CD14-positive monocyte (primary cell): ENCODE data around the gene CHTOP. TPM values are rescaled to one million over a fixed set of nuclear protein-coding genes. Genes with fewer than 3 reads are reported as not detected.

Experiments used
- DNase-seq, 3 donors: peaks; one replicate each; pipeline ENCODE4 v3.0.0-alpha.2; 2011 to 2022
- H2AFZ ChIP-seq: 2 replicates; pipeline ENCODE4 v1.6.0; 2012; ENCODE audit warnings: mild to moderate bottlenecking, low read depth, low read length, inconsistent platforms; ENCODE audit not compliant: insufficient read depth, poor library complexity, severe bottlenecking
- H3K27ac ChIP-seq, 2 donors: 1 replicate in 1 of 2; 2 replicates in 1 of 2; pipeline ENCODE4 v1.5.1; 2012 to 2013; ENCODE audit warnings: low read length in 2 of 2, control low read depth in 1 of 2, inconsistent platforms in 1 of 2, low read depth in 1 of 2, mild to moderate bottlenecking in 1 of 2
- H3K27me3 ChIP-seq, 2 donors: one replicate each; pipeline versions ENCODE4 v1.6.0 to v1.6.1; 2011 to 2013; ENCODE audit warnings: low read length in 2 of 2; ENCODE audit not compliant: control insufficient read depth in 2 of 2, insufficient read depth in 2 of 2
- H3K36me3 ChIP-seq, 2 donors: replicated peaks in 1 of 2; 1 replicate in 1 of 2; 2 replicates in 1 of 2; pipeline versions ENCODE4 v1.5.1 to v1.6.1; 2012 to 2013; ENCODE audit warnings: low read length in 2 of 2, control low read depth in 1 of 2, inconsistent platforms in 1 of 2, mild to moderate bottlenecking in 1 of 2; ENCODE audit not compliant: insufficient read depth in 2 of 2, control insufficient read depth in 1 of 2
- H3K4me1 ChIP-seq, 2 donors: 1 replicate in 1 of 2; 2 replicates in 1 of 2; pipeline versions ENCODE4 v1.5.1 to v1.6.1; 2012 to 2013; ENCODE audit warnings: low read length in 2 of 2, control low read depth in 1 of 2, inconsistent platforms in 1 of 2, mild to moderate bottlenecking in 1 of 2, moderate library complexity in 1 of 2; ENCODE audit not compliant: insufficient read depth in 2 of 2, control insufficient read depth in 1 of 2
- H3K4me2 ChIP-seq: replicated peaks from 2 replicates; pipeline ENCODE3; 2012; ENCODE audit warnings: low read length, moderate library complexity, mild to moderate bottlenecking; ENCODE audit not compliant: poor library complexity, severe bottlenecking; ENCODE audit errors: extremely low read depth
- H3K4me3 ChIP-seq, 3 experiments: fragments of 200-600 bp in 1 of 3; sonication (generic) in 1 of 3; replicated peaks in 1 of 3; 1 replicate in 2 of 3; 2 replicates in 1 of 3; pipeline ENCODE4 v1.5.1; 2011 to 2013; ENCODE audit warnings: low read length in 3 of 3, mild to moderate bottlenecking in 3 of 3, control low read depth in 2 of 3, low read depth in 2 of 3, inconsistent platforms in 1 of 3, moderate library complexity in 1 of 3
- H3K79me2 ChIP-seq: 2 replicates; pipeline ENCODE4 v1.6.0; 2012; ENCODE audit warnings: mild to moderate bottlenecking, control low read depth, inconsistent platforms, low read length, moderate library complexity; ENCODE audit not compliant: insufficient read depth
- H3K9ac ChIP-seq: 2 replicates; pipeline ENCODE4 v1.6.0; 2017; ENCODE audit warnings: low read length, mild to moderate bottlenecking; ENCODE audit not compliant: insufficient read depth, poor library complexity, severe bottlenecking
- H3K9me3 ChIP-seq, 2 donors: replicated peaks in 1 of 2; 1 replicate in 1 of 2; 2 replicates in 1 of 2; pipeline versions ENCODE4 v1.5.1 to v1.6.1; 2012 to 2013; ENCODE audit warnings: low read length in 2 of 2, control low read depth in 1 of 2; ENCODE audit not compliant: control insufficient read depth in 1 of 2, insufficient read depth in 1 of 2
- H4K20me1 ChIP-seq: 2 replicates; pipeline ENCODE4 v1.6.0; 2012; ENCODE audit warnings: mild to moderate bottlenecking, low read length, control low read depth, moderate library complexity; ENCODE audit not compliant: insufficient read depth
- H3K27ac Mint-ChIP-seq, 7 donors: one replicate each; pipeline ENCODE4 v1.8.0; 2020; ENCODE audit warnings: mild to moderate bottlenecking in 7 of 7, mixed read lengths in 7 of 7, moderate library complexity in 6 of 7, inconsistent platforms in 2 of 7
- H3K27me3 Mint-ChIP-seq, 3 donors: one replicate each; pipeline ENCODE4 v1.8.0; 2021 to 2022; ENCODE audit warnings: low read depth in 3 of 3, mild to moderate bottlenecking in 3 of 3, mixed read lengths in 3 of 3, moderate library complexity in 3 of 3, inconsistent platforms in 1 of 3
- H3K36me3 Mint-ChIP-seq, 2 donors: one replicate each; pipeline ENCODE4 v1.8.0; 2020; ENCODE audit warnings: mixed read lengths in 2 of 2, inconsistent platforms in 1 of 2, mild to moderate bottlenecking in 1 of 2
- H3K4me1 Mint-ChIP-seq: one replicate; pipeline ENCODE4 v1.8.0; 2020; ENCODE audit warnings: mild to moderate bottlenecking, mixed read lengths
- H3K4me3 Mint-ChIP-seq, 2 donors: one replicate each; pipeline ENCODE4 v1.8.0; 2020; ENCODE audit warnings: mild to moderate bottlenecking in 2 of 2, mixed read lengths in 2 of 2, moderate library complexity in 1 of 2
- H3K9me3 Mint-ChIP-seq, 7 donors: one replicate each; pipeline ENCODE4 v1.8.0; 2020 to 2022; ENCODE audit warnings: mixed read lengths in 7 of 7, mild to moderate bottlenecking in 6 of 7, moderate library complexity in 6 of 7, inconsistent platforms in 2 of 7
- CTCF ChIP-seq: fragments of 200-600 bp; IDR thresholded peaks from one replicate; pipeline ENCODE4 v1.8.0; 2022; ENCODE audit warnings: antibody characterized with exemption, mild to moderate bottlenecking
- WGBS: methylation state at CpG from one replicate; pipeline ENCODE4 v1.1.5; 2013; ENCODE audit warnings: missing lambda C conversion rate; ENCODE audit not compliant: insufficient coverage; 5-methylcytosine and 5-hydroxymethylcytosine counted together
- intact Hi-C, 2 donors: fragments of 100-400 bp; cut with micrococcal nuclease; formaldehyde crosslinking; loops; one replicate each; pipeline versions ENCODE4 v1.15.0 to v1.15.1; 2023
- polyA plus RNA-seq, 3 donors: library from polyadenylated mRNA; depleted of rRNA in 1 of 3; unstranded in 2 of 3; stranded (reverse) in 1 of 3; fragments of 300-500 nt in 2 of 3; fragments of >200 nt in 1 of 3; fragmentation: Illumina TruSeq in 2 of 3; gene quantifications; 1 replicate in 2 of 3; 2 replicates in 1 of 3; pipeline ENCODE4 v1.2.3, GENCODE V29; 2012 to 2021

Gene CHTOP
- polyA plus RNA-seq, 3 donors, result 28.1 to 56.2 (median 38.2) TPM

GRCh38 chr1:153631047-153632022, 2.5 kb upstream of the CHTOP start:
- Histone ChIP-seq H4K20me1 (peaks cover 20% of the 10 kb centered on the region), H3K27me3 (peaks cover 0 to 1% of the 10 kb centered on the region in 2 donors), H3K36me3 (peaks cover 6% of the 10 kb centered on the region in 2 donors), H3K9ac (no peak overlapping the region), H3K4me1 (peaks cover 34 to 54% of the 10 kb centered on the region in 2 donors), H3K27ac (no peak overlapping the region), H3K9me3 (no peaks in the 10 kb centered on the region), H2AFZ (no peak overlapping the region), H3K4me3 (no peak overlapping the region), H3K4me2 (no peak overlapping the region), H3K79me2 (peaks cover 23% of the 10 kb centered on the region)
- Mint-ChIP-seq H3K27me3 (peaks cover 8 to 11% (median 9%) of the 10 kb centered on the region in 3 donors), H3K36me3 (peaks cover 4 to 12% of the 10 kb centered on the region in 2 donors), H3K9me3 (no peaks in the 10 kb centered on the region), H3K4me1 (peaks cover 53% of the 10 kb centered on the region), H3K4me3 (no peak overlapping the region), H3K27ac (peak overlapping the region in 5 of 7 donors; percentile 2 to 77 (median 65))
- DNase-seq, result no peak
- intact Hi-C loops, result loop anchor here (5.0 kb wide), 4 partner anchors 34 to 106 kb away; partner anchors contain the start of gene ILF2 (in 1 of the 2)
- 93% methylated on average over 2 of the region's 10 CpGs for WGBS
- TF ChIP-seq CTCF, result no peak

DNA sequence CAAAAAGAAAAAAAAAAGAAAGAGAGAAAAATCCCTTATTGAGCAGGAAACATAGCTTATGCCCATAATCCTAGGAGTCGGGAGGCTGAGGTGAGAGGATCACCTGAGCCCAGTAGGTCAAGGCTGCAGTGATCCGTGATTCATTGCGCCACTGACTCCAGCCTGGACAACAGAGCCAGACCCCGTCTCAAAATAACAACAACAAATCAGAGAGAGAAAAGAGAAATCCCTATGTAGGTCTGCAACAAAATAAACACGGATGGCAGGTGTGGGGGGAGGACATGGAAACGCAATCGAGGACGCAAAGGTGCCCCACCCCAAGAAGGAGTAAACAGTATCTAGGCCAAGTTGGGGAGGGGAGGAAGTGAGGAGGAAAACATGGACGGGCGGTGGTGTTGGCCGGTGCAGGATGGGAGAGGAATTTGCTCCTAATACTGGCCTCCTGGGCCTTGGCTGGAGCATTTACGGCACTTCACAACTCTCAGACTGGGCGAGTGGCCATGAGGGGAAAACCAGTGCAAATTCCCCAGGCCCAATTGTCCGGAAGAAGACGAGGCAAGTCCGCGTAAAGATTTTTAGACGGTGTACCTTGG, 609 bp upstream of the CHTOP start:
- peaks cover 0 to 2% (median 0%) of the 10 kb centered on the region in 3 donors for H3K27me3 Mint-ChIP-seq
- intact Hi-C loops, result loop anchor here (5.0 kb wide), 4 partner anchors 36 to 104 kb away; partner anchors contain the start of gene ILF2 (in 1 of the 2)
- Histone ChIP-seq H3K27me3 (no peaks in the 10 kb centered on the region), H3K9me3 (no peaks in the 10 kb centered on the region), H3K4me3 (peak overlapping the region; percentile 18 to 85 (median 85)), H3K9ac (no peak overlapping the region), H3K36me3 (peaks cover 24 to 25% of the 10 kb centered on the region in 2 donors), H3K4me1 (peaks cover 24 to 40% of the 10 kb centered on the region in 2 donors), H3K27ac (peak overlapping the region; percentile 98), H3K79me2 (peaks cover 42% of the 10 kb centered on the region), H3K4me2 (peak overlapping the region; percentile 90), H2AFZ (peak overlapping the region; percentile 65), H4K20me1 (peaks cover 39% of the 10 kb centered on the region)
- no peak for DNase-seq
- WGBS, result 73% methylated on average over 8 of the region's 18 CpGs
- peak overlapping the region; percentile 99 to 100 (median 100) for H3K27ac Mint-ChIP-seq
- H3K9me3 Mint-ChIP-seq, result no peaks in the 10 kb centered on the region
- H3K36me3 Mint-ChIP-seq, result peaks cover 20 to 31% of the 10 kb centered on the region in 2 donors
- H3K4me1 Mint-ChIP-seq, result peaks cover 41% of the 10 kb centered on the region
- peak overlapping the region; percentile 90 to 97 for H3K4me3 Mint-ChIP-seq
- no peak for TF ChIP-seq CTCF
